HepG2 (cell line): ENCODE results near the gene SPINK4. TPM values are rescaled to one million over a fixed set of nuclear protein-coding genes. Genes with fewer than 3 reads are reported as not detected.

Source experiments
- AHDC1 ChIP-seq: sonication (generic); formaldehyde crosslinking; IDR thresholded peaks from 2 replicates; pipeline ENCODE4 v1.5.1; 2020; ENCODE audit warnings: mild to moderate bottlenecking, missing genetic modification reagents, borderline replicate concordance
- AHR ChIP-seq: IDR thresholded peaks from 2 replicates; pipeline ENCODE4 v1.6.1; 2018; ENCODE audit warnings: missing genetic modification reagents, missing compliant biosample characterization
- DMTF1 ChIP-seq: sonication (generic); formaldehyde crosslinking; IDR thresholded peaks from 2 replicates; pipeline ENCODE4 v1.4.0; 2020; ENCODE audit warnings: mild to moderate bottlenecking, missing genetic modification reagents
- GABPA ChIP-seq, 2 experiments: IDR thresholded peaks; 2 replicates each; pipeline ENCODE4 v1.6.1; 2011 to 2016; ENCODE audit warnings: low read depth in 2 of 2, low read length in 1 of 2, missing biosample characterization in 1 of 2, missing genetic modification characterization in 1 of 2
- HOXA3 ChIP-seq: sonication (generic); formaldehyde crosslinking; IDR thresholded peaks from 2 replicates; pipeline ENCODE4 v1.5.0; 2020; ENCODE audit warnings: missing genetic modification reagents
- NR3C1 ChIP-seq: sonication (generic); formaldehyde crosslinking; IDR thresholded peaks from 2 replicates; pipeline ENCODE4 v1.4.0; 2020; ENCODE audit warnings: missing genetic modification reagents
- PPARG ChIP-seq: conservative IDR thresholded peaks from 2 replicates; pipeline ENCODE4 v1.6.1; 2016; ENCODE audit warnings: missing biosample characterization, missing genetic modification reagents
- SIX1 ChIP-seq: sonication (generic); formaldehyde crosslinking; IDR thresholded peaks from 2 replicates; pipeline ENCODE4 v1.4.0; 2020; ENCODE audit warnings: missing genetic modification reagents, borderline replicate concordance
- ZBTB43 ChIP-seq: sonication (generic); formaldehyde crosslinking; conservative IDR thresholded peaks from 2 replicates; pipeline ENCODE4 v1.4.0; 2020; ENCODE audit warnings: missing genetic modification reagents
- ZNF451 ChIP-seq: sonication (generic); formaldehyde crosslinking; IDR thresholded peaks from 2 replicates; pipeline ENCODE4 v1.5.0; 2020; ENCODE audit warnings: mild to moderate bottlenecking, missing genetic modification reagents
- ZNF572 ChIP-seq: sonication (generic); formaldehyde crosslinking; IDR thresholded peaks from 2 replicates; pipeline ENCODE4 v1.5.1; 2020; ENCODE audit warnings: mild to moderate bottlenecking, missing genetic modification reagents
- polyA plus RNA-seq, 8 experiments: library from polyadenylated mRNA; depleted of rRNA in 3 of 8; stranded (reverse) in 7 of 8; unstranded in 1 of 8; fragments of >200 nt; fragmentation: Illumina TruSeq in 4 of 8; extraction: Trizol in 4 of 8; gene quantifications; 2 replicates each; pipeline versions ENCODE4 v1.2.1 to v1.2.3, GENCODE V29; 2011 to 2016; ENCODE audit warnings: low read depth in 4 of 8, missing spikeins in 1 of 8, mixed read lengths in 1 of 8; ENCODE audit not compliant: insufficient read depth in 1 of 8
- total RNA-seq, 5 experiments: library from RNA; depleted of rRNA; stranded (reverse); fragments of >200 nt; fragmentation: Illumina TruSeq; extraction: Trizol; gene quantifications; 2 replicates each; pipeline ENCODE4 v1.2.3, GENCODE V29; 2016; ENCODE audit warnings: low read depth in 1 of 5
- TF ChIP-seq, protein P1 (sequence below): sonication (generic); formaldehyde crosslinking; IDR thresholded peaks from 2 replicates; pipeline ENCODE4 v1.8.0; 2022; ENCODE audit warnings: missing genetic modification reagents, mild to moderate bottlenecking, borderline replicate concordance
- TF ChIP-seq, protein P2 (sequence below): sonication (generic); formaldehyde crosslinking; IDR thresholded peaks from 2 replicates; pipeline ENCODE4 v1.9.0; 2022; ENCODE audit warnings: missing genetic modification reagents, mild to moderate bottlenecking, borderline replicate concordance

The SPINK4 gene
- total and polyA plus RNA-seq, 2 of the 13 experiments (the other 11 are each of a cell fraction or from before 2014, with no cell fraction given): 0.53 to 3.4 TPM

GRCh38 chr9:33264003-33264472 lies 24.1 kb downstream of the SPINK4 start (continued):
- TF ChIP-seq HOXA3 (CRISPR knock-in tag): no peak; the same call in 1 of the 2 replicates
- no peak for TF ChIP-seq GABPA (IDR thresholded peaks at IDR 0.05; ENCODE audit: low read depth, low read length)
- TF ChIP-seq GABPA (CRISPR knock-in tag; IDR thresholded peaks at IDR 0.05; ENCODE audit: low read depth): no peak
- 0 out of 2 replicates have a peak, but pooled peaks have one; percentile 7 for TF ChIP-seq ZNF572
- 0 out of 2 replicates have a peak, but pooled peaks have one; percentile 13 for TF ChIP-seq ZNF451 (CRISPR knock-in tag)
- TF ChIP-seq NR3C1 (CRISPR knock-in tag): no peak
- TF ChIP-seq SIX1 (CRISPR knock-in tag): no peak
- no peak for TF ChIP-seq AHDC1 (CRISPR knock-in tag)
- TF ChIP-seq, protein P1, sequence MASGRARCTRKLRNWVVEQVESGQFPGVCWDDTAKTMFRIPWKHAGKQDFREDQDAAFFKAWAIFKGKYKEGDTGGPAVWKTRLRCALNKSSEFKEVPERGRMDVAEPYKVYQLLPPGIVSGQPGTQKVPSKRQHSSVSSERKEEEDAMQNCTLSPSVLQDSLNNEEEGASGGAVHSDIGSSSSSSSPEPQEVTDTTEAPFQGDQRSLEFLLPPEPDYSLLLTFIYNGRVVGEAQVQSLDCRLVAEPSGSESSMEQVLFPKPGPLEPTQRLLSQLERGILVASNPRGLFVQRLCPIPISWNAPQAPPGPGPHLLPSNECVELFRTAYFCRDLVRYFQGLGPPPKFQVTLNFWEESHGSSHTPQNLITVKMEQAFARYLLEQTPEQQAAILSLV (CRISPR knock-in tag): peak; percentile 26; the same call in 1 of the 2 replicates
- 0 out of 2 replicates have a peak, but pooled peaks have one; percentile 23 for TF ChIP-seq DMTF1
- no peak for TF ChIP-seq ZBTB43 (CRISPR knock-in tag)
- no peak for TF ChIP-seq AHR (CRISPR knock-in tag)
- TF ChIP-seq, protein P2, sequence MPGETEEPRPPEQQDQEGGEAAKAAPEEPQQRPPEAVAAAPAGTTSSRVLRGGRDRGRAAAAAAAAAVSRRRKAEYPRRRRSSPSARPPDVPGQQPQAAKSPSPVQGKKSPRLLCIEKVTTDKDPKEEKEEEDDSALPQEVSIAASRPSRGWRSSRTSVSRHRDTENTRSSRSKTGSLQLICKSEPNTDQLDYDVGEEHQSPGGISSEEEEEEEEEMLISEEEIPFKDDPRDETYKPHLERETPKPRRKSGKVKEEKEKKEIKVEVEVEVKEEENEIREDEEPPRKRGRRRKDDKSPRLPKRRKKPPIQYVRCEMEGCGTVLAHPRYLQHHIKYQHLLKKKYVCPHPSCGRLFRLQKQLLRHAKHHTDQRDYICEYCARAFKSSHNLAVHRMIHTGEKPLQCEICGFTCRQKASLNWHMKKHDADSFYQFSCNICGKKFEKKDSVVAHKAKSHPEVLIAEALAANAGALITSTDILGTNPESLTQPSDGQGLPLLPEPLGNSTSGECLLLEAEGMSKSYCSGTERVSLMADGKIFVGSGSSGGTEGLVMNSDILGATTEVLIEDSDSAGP (CRISPR knock-in tag): peak; percentile 41; the same call in 1 of the 2 replicates
- TF ChIP-seq PPARG (CRISPR knock-in tag): no peak
